ENCODE results near the gene SDK1.

GRCh38 chr7:4248295-4248694, 947.2 kb downstream of the SDK1 start:
- TF ChIP-seq CTCF (IDR thresholded peaks at IDR 0.05) (no peak), POLR2A (IDR thresholded peaks at IDR 0.05) (no peak), POLR2AphosphoS5 (IDR thresholded peaks at IDR 0.05) (no peak)
